PC-3 (cell line): ENCODE data around the gene DUSP22. TPM values are rescaled to one million over a fixed set of nuclear protein-coding genes. Genes with fewer than 3 reads are reported as not detected.

Source experiments
- ATAC-seq: fragments of 200-7000 bp; cut with Tn5 transposase; 2 replicates; pipeline ENCODE4 v1.9.1; 2020; ENCODE audit warnings: mild to moderate bottlenecking, moderate library complexity
- BruUV-seq: library from RNA; stranded (reverse); fragments of 400-500 nt; replicated peaks from 2 replicates; lab custom pipeline; 2021; lab: Mats Ljungman, UMichigan
- CTCF ChIA-PET: fragments of 300-600 bp; sonication (Branson Sonifier 250); formaldehyde crosslinking; loops from one replicate; lab custom pipeline; 2022; ENCODE audit warnings: antibody characterized with exemption; lab: Charles Lee
- POLR2A ChIA-PET: fragments of 300-600 bp; sonication (Branson Sonifier 250); formaldehyde crosslinking; loops from one replicate; lab custom pipeline; 2022; ENCODE audit warnings: antibody characterized with exemption; ENCODE audit not compliant: unreplicated experiment; lab: Charles Lee
- DNase-seq: peaks from one replicate; pipeline ENCODE4 v3.0.0-alpha.2; 2015
- H2AFZ ChIP-seq: fragments of 300-600 bp; sonication (generic); 2 replicates; pipeline ENCODE4 v1.6.0; 2016; ENCODE audit warnings: antibody characterized with exemption, low read length
- H3F3A ChIP-seq: fragments of 300-600 bp; sonication (generic); one replicate; pipeline ENCODE4 v1.6.0; 2017; ENCODE audit warnings: antibody characterized with exemption, low read length, control low read depth, mild to moderate bottlenecking; ENCODE audit not compliant: unreplicated experiment
- H3K27ac ChIP-seq: fragments of 300-600 bp; sonication (generic); 2 replicates; pipeline ENCODE4 v1.5.1; 2016; ENCODE audit warnings: mild to moderate bottlenecking, low read length
- H3K27me3 ChIP-seq: fragments of 300-600 bp; sonication (generic); 2 replicates; pipeline ENCODE4 v1.6.1; 2016; ENCODE audit warnings: low read length, mixed read lengths
- H3K36me3 ChIP-seq: fragments of 300-600 bp; sonication (generic); 2 replicates; pipeline ENCODE4 v1.6.1; 2016; ENCODE audit warnings: low read depth, mixed run types, low read length, mixed read lengths
- H3K4me1 ChIP-seq: fragments of 300-600 bp; sonication (generic); 2 replicates; pipeline ENCODE4 v1.5.1; 2016; ENCODE audit warnings: low read length; ENCODE audit not compliant: insufficient read depth
- H3K4me2 ChIP-seq: fragments of 300-600 bp; sonication (generic); 2 replicates; pipeline ENCODE4 v1.6.0; 2016; ENCODE audit warnings: low read length
- H3K4me3 ChIP-seq: fragments of 300-600 bp; sonication (generic); 2 replicates; pipeline ENCODE4 v1.5.1; 2016; ENCODE audit warnings: mild to moderate bottlenecking, low read length, mixed read lengths
- H3K79me2 ChIP-seq: fragments of 300-600 bp; sonication (generic); 2 replicates; pipeline ENCODE4 v1.6.1; 2017; ENCODE audit warnings: low read length, mixed read lengths
- H3K9ac ChIP-seq: fragments of 300-600 bp; sonication (generic); 2 replicates; pipeline ENCODE4 v1.6.0; 2016; ENCODE audit warnings: mild to moderate bottlenecking, low read length
- H3K9me2 ChIP-seq: fragments of 300-600 bp; sonication (generic); replicated peaks from 2 replicates; pipeline ENCODE4 v1.6.1; 2016; ENCODE audit warnings: mixed run types, low read length, mixed read lengths
- H3K9me3 ChIP-seq: fragments of 300-600 bp; sonication (generic); 2 replicates; pipeline ENCODE4 v1.6.1; 2016; ENCODE audit warnings: low read length, mixed read lengths
- H4K20me1 ChIP-seq: fragments of 300-600 bp; sonication (generic); 2 replicates; pipeline ENCODE4 v1.6.1; 2016; ENCODE audit warnings: low read length, mixed read lengths
- CTCF ChIP-seq: fragments of 300-600 bp; sonication (generic); conservative IDR thresholded peaks from 2 replicates; pipeline ENCODE4 v1.5.1; 2017; ENCODE audit warnings: antibody characterized with exemption, low read depth, mild to moderate bottlenecking, low read length
- EZH2 ChIP-seq: fragments of 300-600 bp; sonication (generic); IDR thresholded peaks from one replicate; pipeline ENCODE4 v1.6.1; 2017; ENCODE audit warnings: antibody characterized with exemption, mild to moderate bottlenecking, low read length; ENCODE audit not compliant: unreplicated experiment
- EZH2phosphoT487 ChIP-seq: fragments of 300-600 bp; sonication (generic); IDR thresholded peaks from 2 replicates; pipeline ENCODE4 v1.6.1; 2018; ENCODE audit warnings: mild to moderate bottlenecking, antibody characterized with exemption, low read length, borderline replicate concordance
- intact Hi-C: fragments of 100-400 bp; cut with micrococcal nuclease; formaldehyde crosslinking; loops from 2 replicates; pipeline ENCODE4 v1.9.0; 2023
- total RNA-seq: library from RNA; depleted of rRNA; stranded (reverse); fragments of >200 nt; gene quantifications from 2 replicates; pipeline ENCODE4 v1.2.3, GENCODE V29; 2014

DUSP22 gene
- total RNA-seq, 1 experiment from 2014 or later: 37.8 TPM

- no peaks in the 10 kb centered on the region for H3K79me2 ChIP-seq
- no peak for ATAC-seq
- TF ChIP-seq EZH2phosphoT487: no peak
- TF ChIP-seq EZH2: no peak
- no peak for TF ChIP-seq CTCF
- H4K20me1 ChIP-seq: no peaks in the 10 kb centered on the region
- ChIA-PET POLR2A (no interaction called here), CTCF (no interaction called here)
- no peaks in the 10 kb centered on the region for H3K4me1 ChIP-seq
- no peaks in the 10 kb centered on the region for H3K36me3 ChIP-seq
- H3K4me3 ChIP-seq: no peak overlapping the region
- BruUV-seq: no TSS peak
- H3K4me2 ChIP-seq: no peak overlapping the region
- H3K27ac ChIP-seq: no peak overlapping the region
- H3K9me3 ChIP-seq: no peaks in the 10 kb centered on the region
- intact Hi-C loops: no loop called here
- no peak overlapping the region for H3K9ac ChIP-seq
- DNase-seq: no peak
- no peaks in the 10 kb centered on the region for H3K9me2 ChIP-seq
- H2AFZ ChIP-seq: no peak overlapping the region
- H3F3A ChIP-seq: no peaks in the 10 kb centered on the region
- H3K27me3 ChIP-seq: no peaks in the 10 kb centered on the region
Observed at GRCh38 chr6:257774-258173, 34.5 kb upstream of the DUSP22 start.

GRCh38 chr6:259316-259715 lies 33.0 kb upstream of the DUSP22 start:
- DNase-seq (no peak), ATAC-seq (no peak)
- BruUV-seq: no TSS peak
- H3K79me2 ChIP-seq: no peaks in the 10 kb centered on the region
- intact Hi-C loops: no loop called here
- POLR2A ChIA-PET: no interaction called here
- no peak overlapping the region for H3K4me3 ChIP-seq
- H3K27me3 ChIP-seq: no peaks in the 10 kb centered on the region
- H4K20me1 ChIP-seq: no peaks in the 10 kb centered on the region
- H3K27ac ChIP-seq: no peak overlapping the region
- CTCF ChIA-PET: interaction anchor here (0.6 kb wide), 1 partner anchor 79 kb away, joined by 3 read pairs; no protein-coding TSS in a partner anchor
- no peak overlapping the region for H2AFZ ChIP-seq
- H3F3A ChIP-seq: no peaks in the 10 kb centered on the region
- no peaks in the 10 kb centered on the region for H3K9me3 ChIP-seq
- no peak overlapping the region for H3K4me2 ChIP-seq
- TF ChIP-seq EZH2phosphoT487 (no peak), EZH2 (no peak), CTCF (no peak)
- H3K4me1 ChIP-seq: no peaks in the 10 kb centered on the region
- no peaks in the 10 kb centered on the region for H3K9me2 ChIP-seq
- H3K9ac ChIP-seq: no peak overlapping the region
- H3K36me3 ChIP-seq: no peaks in the 10 kb centered on the region

GRCh38 chr6:259901-260508 lies 32.3 kb upstream of the DUSP22 start:
- no peaks in the 10 kb centered on the region for H3K36me3 ChIP-seq
- H3K9me2 ChIP-seq: no peaks in the 10 kb centered on the region
- no peaks in the 10 kb centered on the region for H3K79me2 ChIP-seq
- no peaks in the 10 kb centered on the region for H4K20me1 ChIP-seq
- no peak overlapping the region for H3K27ac ChIP-seq
- no peak overlapping the region for H3K4me3 ChIP-seq
- H3K4me2 ChIP-seq: no peak overlapping the region
- no peak for ATAC-seq
- no peaks in the 10 kb centered on the region for H3K4me1 ChIP-seq
- no peak overlapping the region for H3K9ac ChIP-seq
- no peak overlapping the region for H2AFZ ChIP-seq
- H3K27me3 ChIP-seq: peaks cover 4% of the 10 kb centered on the region; the same call in 1 of the 2 replicates
- H3K9me3 ChIP-seq: no peaks in the 10 kb centered on the region
- intact Hi-C loops: no loop called here
- POLR2A ChIA-PET: no interaction called here
- CTCF ChIA-PET: no interaction called here
- TF ChIP-seq EZH2 (no peak), CTCF (no peak), EZH2phosphoT487 (no peak)
- no TSS peak for BruUV-seq
- no peak for DNase-seq
- no peaks in the 10 kb centered on the region for H3F3A ChIP-seq
